ENCODE results near the gene COMMD9. TPM values are rescaled to one million over a fixed set of nuclear protein-coding genes. Genes with fewer than 3 reads are reported as not detected.

The COMMD9 gene
- total RNA-seq, 6 donors from 2014 or later = 23.1 to 84.3 (median 49.9) TPM

- peak; percentile 35 to 68 for ATAC-seq (ENCODE audit: low FRiP score in 2 of 2)
- H3K9me3 ChIP-seq = no peaks in the 10 kb centered on the region
- no peaks in the 10 kb centered on the region for H3K36me3 ChIP-seq
- no peak for TF ChIP-seq EP300 (IDR thresholded peaks at IDR 0.05)
- no peaks in the 10 kb centered on the region for H3K27me3 ChIP-seq
- peaks cover 12 to 22% (median 16%) of the 10 kb centered on the region in 4 donors for H3K4me1 ChIP-seq
- peak overlapping the region; percentile 50 to 79 (median 74) for H3K4me3 ChIP-seq
- peak overlapping the region; percentile 63 to 74 (median 64) for H3K27ac ChIP-seq
- no peak for DNase-seq
- 36 to 37% methylated on average over 25 to 31 of the region's 31 CpGs for WGBS, 2 donors
These were observed 590 bp downstream of the COMMD9 start for GRCh38 chr11:36288442-36289225.

DNA sequence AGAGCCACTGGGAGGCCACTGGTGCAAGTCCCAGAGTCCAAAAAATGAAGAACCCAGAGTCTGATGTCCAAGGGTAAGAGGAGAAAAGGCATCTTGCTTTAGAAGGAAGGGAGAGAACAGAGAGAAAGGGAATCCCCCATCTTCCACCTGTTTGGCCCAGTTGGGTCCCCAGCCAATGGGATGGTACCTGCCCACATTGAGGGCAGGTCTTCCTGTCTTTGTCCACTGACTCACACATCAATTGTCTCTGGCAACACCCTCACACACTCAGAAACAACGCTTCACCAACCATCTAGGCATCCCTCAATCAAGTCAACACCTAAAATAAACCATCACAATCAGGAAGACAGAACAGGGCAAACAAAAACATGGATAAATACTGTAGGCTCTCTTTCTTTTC is 6.3 kb downstream of the COMMD9 start:
- H3K4me1 ChIP-seq = peaks cover 1 to 18% (median 3%) of the 10 kb centered on the region in 4 donors
- peaks cover 2 to 20% (median 10%) of the 10 kb centered on the region in 4 donors for H3K36me3 ChIP-seq
- no peak for TF ChIP-seq EP300 (IDR thresholded peaks at IDR 0.05)
- no peak for TF ChIP-seq POLR2A (IDR thresholded peaks at IDR 0.05)
- TF ChIP-seq POLR2AphosphoS5 (IDR thresholded peaks at IDR 0.05) = no peak
- TF ChIP-seq, protein P1, sequence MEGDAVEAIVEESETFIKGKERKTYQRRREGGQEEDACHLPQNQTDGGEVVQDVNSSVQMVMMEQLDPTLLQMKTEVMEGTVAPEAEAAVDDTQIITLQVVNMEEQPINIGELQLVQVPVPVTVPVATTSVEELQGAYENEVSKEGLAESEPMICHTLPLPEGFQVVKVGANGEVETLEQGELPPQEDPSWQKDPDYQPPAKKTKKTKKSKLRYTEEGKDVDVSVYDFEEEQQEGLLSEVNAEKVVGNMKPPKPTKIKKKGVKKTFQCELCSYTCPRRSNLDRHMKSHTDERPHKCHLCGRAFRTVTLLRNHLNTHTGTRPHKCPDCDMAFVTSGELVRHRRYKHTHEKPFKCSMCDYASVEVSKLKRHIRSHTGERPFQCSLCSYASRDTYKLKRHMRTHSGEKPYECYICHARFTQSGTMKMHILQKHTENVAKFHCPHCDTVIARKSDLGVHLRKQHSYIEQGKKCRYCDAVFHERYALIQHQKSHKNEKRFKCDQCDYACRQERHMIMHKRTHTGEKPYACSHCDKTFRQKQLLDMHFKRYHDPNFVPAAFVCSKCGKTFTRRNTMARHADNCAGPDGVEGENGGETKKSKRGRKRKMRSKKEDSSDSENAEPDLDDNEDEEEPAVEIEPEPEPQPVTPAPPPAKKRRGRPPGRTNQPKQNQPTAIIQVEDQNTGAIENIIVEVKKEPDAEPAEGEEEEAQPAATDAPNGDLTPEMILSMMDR (IDR thresholded peaks at IDR 0.05) = no peak
- DNase-seq = no peak
- H3K27ac ChIP-seq = no peak overlapping the region
- no peak for ATAC-seq (ENCODE audit: low FRiP score in 2 of 2)
- H3K4me3 ChIP-seq = no peak overlapping the region
- 68 to 76% methylated on average over 1 of the region's 1 CpG for WGBS, 2 donors
- H3K27me3 ChIP-seq = no peaks in the 10 kb centered on the region
- no peaks in the 10 kb centered on the region for H3K9me3 ChIP-seq

DNA sequence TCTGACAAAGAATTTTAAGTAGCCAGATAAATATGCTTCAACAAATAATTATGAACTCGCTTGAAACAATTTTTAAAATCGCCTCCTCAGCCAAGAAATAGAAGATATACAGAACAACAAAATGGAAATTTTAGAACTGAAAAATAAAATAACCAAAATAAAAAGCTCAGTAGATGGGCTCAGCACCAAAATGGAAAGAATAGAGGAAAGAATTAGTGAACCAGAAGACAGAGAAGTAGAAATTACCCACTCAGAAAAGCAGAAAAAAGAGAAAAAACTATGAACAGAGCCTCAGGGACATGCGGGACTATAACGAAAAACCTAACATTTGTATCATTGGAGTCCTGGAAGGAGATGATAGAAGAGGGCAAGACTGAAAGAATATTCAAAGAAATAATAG is 7.4 kb downstream of the COMMD9 start:
- DNase-seq (no peak), ATAC-seq (ENCODE audit: low FRiP score in 2 of 2) (no peak)
- Histone ChIP-seq H3K27ac (no peak overlapping the region), H3K4me3 (no peak overlapping the region), H3K9me3 (no peaks in the 10 kb centered on the region), H3K27me3 (no peaks in the 10 kb centered on the region), H3K36me3 (peaks cover 2 to 25% (median 12%) of the 10 kb centered on the region in 4 donors), H3K4me1 (peaks cover 0 to 14% (median 0%) of the 10 kb centered on the region in 4 donors)
- TF ChIP-seq POLR2AphosphoS5 (IDR thresholded peaks at IDR 0.05) (no peak), EP300 (IDR thresholded peaks at IDR 0.05) (no peak), POLR2A (IDR thresholded peaks at IDR 0.05) (no peak)
- TF ChIP-seq, protein P1 (IDR thresholded peaks at IDR 0.05) = no peak
- 94 to 98% methylated on average over 4 of the region's 4 CpGs for WGBS, 2 donors

DNA sequence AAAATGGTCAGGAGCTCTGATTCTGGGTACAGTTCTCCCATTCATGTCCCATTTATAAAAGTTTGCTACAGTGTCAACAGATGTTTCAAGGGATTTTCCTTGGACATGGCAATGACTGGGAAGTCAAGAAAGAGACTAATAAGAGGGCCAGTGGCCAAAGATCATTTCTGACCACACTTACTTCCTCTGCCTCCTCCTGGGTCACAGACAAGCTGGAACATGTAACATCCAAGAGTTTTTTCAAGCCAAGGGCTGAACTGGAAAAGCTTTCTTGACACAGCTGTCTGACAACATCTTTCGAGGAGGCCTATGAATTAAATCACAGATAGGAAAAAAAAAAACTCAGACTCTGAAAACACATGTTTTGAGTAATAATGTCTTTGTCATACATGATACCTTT is 8.7 kb downstream of the COMMD9 start:
- H3K27me3 ChIP-seq = no peaks in the 10 kb centered on the region
- no peak overlapping the region for H3K4me3 ChIP-seq
- H3K4me1 ChIP-seq = peaks cover 0 to 14% (median 0%) of the 10 kb centered on the region in 4 donors
- H3K36me3 ChIP-seq = peaks cover 8 to 37% (median 21%) of the 10 kb centered on the region in 4 donors
- WGBS, 2 donors = 73 to 88% methylated on average over 1 of the region's 1 CpG
- DNase-seq (no peak), ATAC-seq (ENCODE audit: low FRiP score in 2 of 2) (no peak)
- no peaks in the 10 kb centered on the region for H3K9me3 ChIP-seq
- H3K27ac ChIP-seq = no peak overlapping the region
- no peak for TF ChIP-seq POLR2A (IDR thresholded peaks at IDR 0.05)
- TF ChIP-seq, protein P1 (IDR thresholded peaks at IDR 0.05) = no peak
- no peak for TF ChIP-seq POLR2AphosphoS5 (IDR thresholded peaks at IDR 0.05)
- TF ChIP-seq EP300 (IDR thresholded peaks at IDR 0.05) = no peak

- Histone ChIP-seq H3K27me3 (no peaks in the 10 kb centered on the region), H3K9me3 (no peaks in the 10 kb centered on the region), H3K4me3 (no peak overlapping the region), H3K4me1 (peaks cover 0 to 14% (median 0%) of the 10 kb centered on the region in 4 donors), H3K27ac (no peak overlapping the region), H3K36me3 (peaks cover 13 to 53% (median 34%) of the 10 kb centered on the region in 4 donors)
- 81 to 89% methylated on average over 10 to 13 of the region's 13 CpGs for WGBS, 2 donors
- ATAC-seq (ENCODE audit: low FRiP score in 2 of 2) = no peak
- no peak for DNase-seq
- TF ChIP-seq EP300 (IDR thresholded peaks at IDR 0.05) (no peak), POLR2A (IDR thresholded peaks at IDR 0.05) (no peak), POLR2AphosphoS5 (IDR thresholded peaks at IDR 0.05) (no peak)
- TF ChIP-seq, protein P1 (IDR thresholded peaks at IDR 0.05) = no peak
These were observed 10.5 kb downstream of the COMMD9 start for GRCh38 chr11:36278531-36279282.

Measured in upper lobe of left lung (tissue), 6 donors.